ENCODE measurements around the gene ELFN1.

DNA sequence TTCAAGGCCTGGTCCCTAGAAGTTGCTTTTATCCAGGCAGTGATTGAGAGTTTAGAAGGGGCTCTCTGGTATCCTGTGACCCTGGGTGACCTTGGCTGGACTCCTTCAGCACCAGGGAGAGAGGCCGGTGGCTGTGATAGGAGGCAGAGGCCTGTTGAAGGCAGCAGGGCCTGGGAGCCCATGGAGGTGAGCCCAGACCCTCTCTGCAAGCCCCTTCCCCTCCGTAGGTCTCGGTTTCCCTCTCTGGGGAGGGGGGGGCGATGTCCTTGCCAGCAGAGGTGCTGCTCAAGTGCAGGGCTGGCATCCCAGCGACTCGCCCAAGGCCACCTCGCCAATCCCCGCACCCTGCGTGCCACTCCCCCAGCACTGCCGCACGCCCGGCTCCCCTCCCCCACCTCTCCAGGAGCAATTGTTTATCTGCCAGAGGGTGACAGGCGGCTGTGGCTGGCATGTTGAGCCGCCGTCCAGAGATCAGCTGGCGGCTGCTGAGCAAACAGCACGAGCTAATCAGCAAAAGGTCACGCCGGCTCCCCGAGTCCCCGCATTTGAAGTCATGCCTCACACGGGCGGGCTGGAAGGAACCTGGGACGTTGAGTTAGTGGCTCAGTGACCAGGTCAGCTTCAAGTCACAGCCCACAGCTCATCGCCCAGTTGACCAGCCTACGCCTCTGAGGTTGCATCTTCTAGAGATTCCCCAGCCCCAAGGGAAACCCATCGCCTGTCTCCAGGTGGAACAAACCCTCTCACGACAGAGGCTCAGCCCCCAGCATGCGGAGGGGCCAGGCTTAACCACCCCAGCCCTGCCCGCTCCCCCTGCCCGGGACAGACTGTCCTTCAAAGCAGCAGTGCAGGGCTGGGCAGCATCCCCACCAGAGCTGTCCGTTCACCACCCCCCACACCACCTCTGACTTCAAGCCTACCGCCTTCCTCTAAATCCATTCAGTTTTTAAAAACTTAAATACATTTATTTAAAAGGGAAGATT lies 43.7 kb downstream of the ELFN1 start:
- TF ChIP-seq FOXM1 (IDR thresholded peaks at IDR 0.05; ENCODE audit: borderline replicate concordance) (no peak), FOXK2 (IDR thresholded peaks at IDR 0.05) (no peak), LEF1 (IDR thresholded peaks at IDR 0.05; ENCODE audit: borderline replicate concordance) (no peak)
